GM18519 (cell line): ENCODE measurements around the gene HLA-DMB.
A peak's percentile ranks its signal among the peaks of the same experiment; 100 is the strongest.

Experiments used
- ATAC-seq: cut with Tn5 transposase; IDR thresholded peaks from one replicate; pipeline ENCODE4 v1.9.1; 2021; ENCODE audit warnings: mild to moderate bottlenecking, moderate library complexity; ENCODE audit not compliant: unreplicated experiment, low FRiP score

The HLA-DMB gene

DNA sequence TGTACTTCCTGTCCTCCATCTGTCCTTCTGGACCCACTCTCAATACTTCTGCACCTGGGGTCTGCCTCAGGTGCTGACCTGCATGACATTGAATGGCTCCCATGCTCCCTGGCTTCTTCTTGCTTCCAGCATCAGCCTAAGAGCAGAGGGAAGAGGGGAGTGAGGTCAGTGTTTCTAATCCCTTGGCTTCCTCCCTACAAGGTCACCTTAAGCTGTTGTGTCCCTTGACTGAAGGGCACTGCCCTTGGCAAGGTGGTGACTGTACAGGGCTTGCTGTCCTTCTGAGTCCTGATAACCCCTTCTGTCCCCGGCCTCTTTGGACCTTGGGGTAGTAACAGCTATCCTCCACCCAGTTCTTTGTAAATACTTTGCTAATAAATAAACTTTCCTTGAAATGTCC lies 9.6 kb downstream of the HLA-DMB start:
- ATAC-seq = no peak

GRCh38 chr6:32922083-32922482 lies 18.7 kb downstream of the HLA-DMB start:
- no peak for ATAC-seq

- no peak for ATAC-seq
Measured at GRCh38 chr6:32920715-32921114, 20.1 kb downstream of the HLA-DMB start.

- ATAC-seq = no peak
Measured at GRCh38 chr6:32912951-32913350, 27.9 kb downstream of the HLA-DMB start.

DNA sequence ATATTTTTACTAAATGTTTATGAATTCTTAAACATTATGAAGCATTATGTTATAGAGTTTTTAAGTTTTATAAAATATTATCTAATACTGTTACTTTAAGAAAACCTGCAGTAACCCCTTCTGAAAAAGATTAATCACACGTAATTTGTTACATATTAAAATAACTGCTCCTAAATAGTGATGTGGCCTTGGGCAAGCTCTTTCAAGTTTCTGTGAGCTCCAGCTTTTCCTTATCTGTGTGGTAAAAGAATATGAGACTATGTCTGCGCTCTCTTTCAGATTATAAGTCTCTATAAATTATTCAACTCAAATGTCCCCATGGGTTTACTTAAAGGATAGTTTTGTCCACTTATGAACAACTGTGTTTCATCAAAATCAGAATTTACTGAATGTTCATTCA lies 31.9 kb downstream of the HLA-DMB start:
- ATAC-seq = no peak

- no peak for ATAC-seq
Measured at GRCh38 chr6:32906539-32906938, 34.3 kb downstream of the HLA-DMB start.

DNA sequence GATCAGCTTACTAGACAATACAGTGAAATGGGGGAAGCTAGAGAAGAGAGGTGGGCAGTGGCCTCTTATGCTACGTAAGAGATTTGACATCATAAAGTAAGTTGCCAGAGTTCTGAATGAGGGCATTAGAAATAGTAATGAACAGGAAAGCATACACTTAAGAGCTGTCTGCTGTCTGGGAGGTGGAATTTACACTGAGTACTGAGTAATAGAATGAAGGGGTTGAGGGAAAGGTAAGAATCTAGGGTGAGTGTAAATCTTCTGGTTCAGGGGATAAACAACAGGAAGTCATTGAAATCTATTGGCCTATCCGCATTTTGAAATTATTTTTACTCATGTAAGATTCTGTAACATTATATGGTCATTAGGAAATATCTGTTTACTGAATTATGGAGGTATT lies 35.8 kb downstream of the HLA-DMB start:
- ATAC-seq = no peak

GRCh38 chr6:32903952-32904351 lies 36.9 kb downstream of the HLA-DMB start:
- ATAC-seq = no peak

DNA sequence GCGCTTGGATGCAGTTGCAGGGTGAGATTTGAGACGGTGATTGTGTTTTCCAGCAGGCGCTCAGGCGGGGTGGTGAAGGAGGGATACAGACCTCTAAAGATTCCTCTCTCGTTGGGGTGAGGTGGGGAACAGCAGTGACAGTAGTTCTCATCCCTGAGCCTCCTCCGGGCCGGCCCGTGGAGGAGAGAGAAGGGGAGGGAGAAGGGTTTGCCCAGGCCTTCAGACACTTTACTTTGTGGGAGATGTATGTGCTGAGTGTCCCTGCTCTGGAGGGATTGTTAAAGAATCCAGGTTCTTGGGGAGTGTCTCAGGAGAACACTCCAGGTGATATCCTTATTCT lies 45.9 kb downstream of the HLA-DMB start:
- ATAC-seq = no peak

DNA sequence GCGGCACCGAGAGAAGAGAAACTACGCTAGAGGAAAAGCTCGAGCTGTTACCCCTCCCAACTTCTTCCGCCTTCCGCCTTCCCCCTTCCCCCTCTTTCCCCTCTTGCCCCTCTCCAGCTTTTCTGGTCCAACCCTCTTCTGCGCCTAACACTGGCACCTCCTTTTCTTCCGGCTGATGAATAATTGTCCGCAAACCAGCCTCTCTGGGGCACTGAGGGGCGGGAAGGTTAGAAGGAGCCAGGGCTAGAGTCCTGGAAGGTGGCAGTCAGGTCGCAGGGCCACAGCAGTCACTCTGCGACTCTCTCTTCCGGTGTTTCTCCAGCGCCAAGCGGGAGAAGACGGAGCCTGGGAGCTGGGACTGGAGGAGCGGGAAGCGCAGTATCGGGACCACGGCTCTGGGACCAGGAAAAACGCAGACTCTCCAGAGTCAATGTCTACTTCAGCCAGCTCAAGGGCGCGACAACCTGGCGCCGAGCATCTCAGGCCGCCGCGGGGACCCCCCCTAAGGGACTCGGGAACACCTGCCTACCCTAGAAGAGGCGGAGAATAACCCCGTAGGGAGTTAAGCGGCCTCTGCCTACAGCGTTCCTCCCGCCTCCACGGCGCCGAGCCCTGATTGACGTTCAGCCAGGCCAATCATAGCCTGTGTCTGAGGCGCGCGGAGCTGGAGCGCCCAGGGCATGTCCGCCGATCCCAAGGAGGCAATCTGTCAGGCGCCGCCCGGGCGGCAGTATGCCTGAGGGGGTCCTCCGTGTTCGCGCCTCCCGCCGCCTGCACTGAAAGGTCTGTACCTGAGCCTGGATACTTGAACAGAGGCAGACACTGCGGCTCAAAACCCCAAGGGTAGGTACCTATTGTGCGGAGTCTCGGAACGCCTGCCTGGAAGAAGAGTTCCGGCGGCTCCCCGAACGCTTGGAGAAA lies 46.5 kb downstream of the HLA-DMB start:
- ATAC-seq = peak; percentile 95

- ATAC-seq = no peak
Measured at GRCh38 chr6:32890831-32891230, 50.0 kb downstream of the HLA-DMB start.

DNA sequence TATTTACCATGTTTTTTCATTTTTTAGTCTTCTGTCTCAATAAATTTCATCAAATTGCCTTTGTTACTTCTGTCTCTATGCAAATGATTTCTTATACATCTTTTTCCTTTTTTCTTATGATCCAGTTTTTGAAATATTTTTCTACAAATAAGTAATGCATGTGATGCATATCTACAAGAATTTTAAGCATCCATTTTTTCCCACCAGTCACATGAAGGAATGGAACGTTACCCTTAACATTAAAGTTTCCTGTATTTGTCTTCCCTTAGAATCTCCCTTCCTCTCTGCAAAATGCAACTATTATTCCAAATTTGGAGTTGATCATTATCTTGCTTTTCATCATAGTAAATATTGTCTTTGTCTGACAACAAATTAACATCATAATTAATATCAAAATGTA lies 51.3 kb downstream of the HLA-DMB start:
- ATAC-seq = no peak

- no peak for ATAC-seq
Measured at GRCh38 chr6:32888576-32888975, 52.3 kb downstream of the HLA-DMB start.

DNA sequence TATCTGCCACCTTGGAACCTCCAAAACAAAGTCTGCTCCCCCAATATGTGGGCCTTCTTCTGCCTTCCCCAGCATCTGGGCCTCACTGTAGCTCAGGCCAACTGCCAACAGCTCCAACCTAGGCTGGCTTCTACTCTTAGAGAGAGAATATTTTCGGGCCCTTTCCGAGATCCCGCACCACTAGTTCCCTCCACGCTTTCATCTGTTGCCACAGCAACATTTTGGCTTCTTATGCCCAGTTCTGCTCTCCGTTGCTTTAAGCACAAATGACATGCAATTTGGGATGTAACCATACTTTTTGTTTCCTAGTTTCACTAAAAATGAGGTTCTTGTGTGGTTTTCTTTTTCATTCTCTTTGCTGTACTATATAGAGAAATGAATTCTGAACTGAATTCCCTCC lies 53.2 kb downstream of the HLA-DMB start:
- ATAC-seq = no peak

- ATAC-seq = no peak
Measured at GRCh38 chr6:32886681-32887383, 54.0 kb downstream of the HLA-DMB start.

GRCh38 chr6:32885698-32886286 lies 55.0 kb downstream of the HLA-DMB start:
- no peak for ATAC-seq
